A549 (cell line): ENCODE measurements around the gene LGALS14. TPM values are rescaled to one million over a fixed set of nuclear protein-coding genes. Genes with fewer than 3 reads are reported as not detected.

ENCODE experiments used
- ATAC-seq, 2 experiments: fragments of 200-7000 bp in 1 of 2; fragments of >200 bp in 1 of 2; cut with Nextera tagmentation in 1 of 2; cut with Tn5 transposase in 1 of 2; 3 replicates each; pipeline versions ENCODE4 v1.8.0 to v1.9.1; 2018 to 2020; ENCODE audit warnings: mild to moderate bottlenecking in 1 of 2, moderate library complexity in 1 of 2
- CTCF ChIA-PET: fragments of 300-600 bp; sonication (Branson Sonifier 250); formaldehyde crosslinking; extraction: SDS; loops from one replicate; lab custom pipeline; 2021; ENCODE audit warnings: antibody characterized with exemption, inconsistent platforms; lab: Yijun Ruan, JAX
- POLR2A ChIA-PET: fragments of 350-600 bp; formaldehyde crosslinking; extraction: SDS; loops from one replicate; lab custom pipeline; 2021; ENCODE audit warnings: antibody characterized with exemption, inconsistent platforms; lab: Yijun Ruan, JAX
- DNase-seq, 2 experiments: peaks; one replicate each; pipeline versions ENCODE4 v3.0.0 to v3.0.0-alpha.2; 2011 to 2016; ENCODE audit warnings: low read depth in 1 of 2, low spot score in 1 of 2
- FAIRE-seq: peaks from 2 replicates; lab custom pipeline; 2011; peaks lifted over from hg19 to GRCh38; lab: Jason Lieb, UNC
- H3K27ac ChIP-seq, 2 experiments: fragments of >200 bp; sonication (Bioruptor Twin); formaldehyde crosslinking; 3 replicates each; pipeline ENCODE4 v1.5.1; 2016 to 2017
- H3K4me1 ChIP-seq: fragments of >200 bp; sonication (Bioruptor Twin); formaldehyde crosslinking; 3 replicates; pipeline ENCODE4 v1.6.1; 2016
- H3K4me2 ChIP-seq: fragments of >200 bp; sonication (Bioruptor Twin); formaldehyde crosslinking; 3 replicates; pipeline ENCODE4 v1.6.1; 2016
- H3K4me3 ChIP-seq: fragments of >200 bp; sonication (Bioruptor Twin); formaldehyde crosslinking; 3 replicates; pipeline ENCODE4 v1.5.1; 2016
- H3K9me3 ChIP-seq: fragments of >200 bp; sonication (Bioruptor Twin); formaldehyde crosslinking; 3 replicates; pipeline ENCODE4 v1.6.1; 2016
- BHLHE40 ChIP-seq: IDR thresholded peaks from 2 replicates; pipeline ENCODE4 v1.6.1; 2012; ENCODE audit warnings: low read depth, low read length, inconsistent platforms
- EHF ChIP-seq: fragments of 250-450 bp; sonication (Bioruptor Pico); IDR thresholded peaks from 2 replicates; pipeline ENCODE4 v1.5.0; 2020; ENCODE audit warnings: mild to moderate bottlenecking
- EHMT2 ChIP-seq: fragments of 200-600 bp; sonication (generic); IDR thresholded peaks from 2 replicates; pipeline ENCODE4 v1.6.1; 2016; ENCODE audit warnings: antibody characterized with exemption, low read depth, mild to moderate bottlenecking, moderate library complexity
- EP300 ChIP-seq, 2 experiments: fragments of >200 bp; sonication (Bioruptor Twin); formaldehyde crosslinking; IDR thresholded peaks; 2 replicates in 1 of 2; 3 replicates in 1 of 2; pipeline ENCODE4 v1.6.1; 2016 to 2017
- FOSB ChIP-seq: fragments of 250-450 bp; sonication (Bioruptor Pico); IDR thresholded peaks from 2 replicates; pipeline ENCODE4 v1.5.0; 2020; ENCODE audit warnings: mild to moderate bottlenecking, moderate library complexity
- FOSL2 ChIP-seq, 2 experiments: fragments of 450-650 bp in 1 of 2; fragments of >200 bp in 1 of 2; sonication (Bioruptor Twin) in 1 of 2; formaldehyde crosslinking; IDR thresholded peaks; 2 replicates each; pipeline versions ENCODE4 v1.5.0 to v1.6.1; 2016 to 2020; ENCODE audit warnings: mild to moderate bottlenecking in 1 of 2, moderate library complexity in 1 of 2
- GATA3 ChIP-seq: IDR thresholded peaks from 2 replicates; pipeline ENCODE4 v1.6.1; 2012; ENCODE audit warnings: borderline replicate concordance
- HOXB13 ChIP-seq: fragments of 250-450 bp; sonication (Bioruptor Pico); IDR thresholded peaks from 2 replicates; pipeline ENCODE4 v1.5.0; 2020; ENCODE audit warnings: low read depth, mild to moderate bottlenecking, moderate library complexity
- KDM1A ChIP-seq: fragments of 200-600 bp; sonication (generic); IDR thresholded peaks from 2 replicates; pipeline ENCODE4 v1.6.1; 2016; ENCODE audit warnings: low read depth, mild to moderate bottlenecking
- MAFK ChIP-seq: fragments of 450-650 bp; IDR thresholded peaks from 2 replicates; pipeline ENCODE4 v1.6.1; 2014; ENCODE audit not compliant: partially characterized antibody
- MAZ ChIP-seq: fragments of 150-350 bp; IDR thresholded peaks from 2 replicates; pipeline ENCODE4 v1.6.1; 2014; ENCODE audit warnings: antibody characterized with exemption, low read depth, low read length, borderline replicate concordance
- NFE2L2 ChIP-seq: fragments of 150-350 bp; conservative IDR thresholded peaks from 2 replicates; pipeline ENCODE4 v1.6.1; 2014; ENCODE audit warnings: low read length
- NPAS2 ChIP-seq: fragments of 250-450 bp; sonication (Bioruptor Pico); IDR thresholded peaks from 2 replicates; pipeline ENCODE4 v1.8.0; 2022; ENCODE audit warnings: mild to moderate bottlenecking, moderate library complexity, borderline replicate concordance
- RNF2 ChIP-seq: fragments of 200-600 bp; sonication (generic); IDR thresholded peaks from 2 replicates; pipeline ENCODE4 v1.6.1; 2016; ENCODE audit warnings: low read depth, mild to moderate bottlenecking, antibody characterized with exemption, moderate library complexity, borderline replicate concordance
- SMC3 ChIP-seq: fragments of >200 bp; sonication (Bioruptor Twin); formaldehyde crosslinking; IDR thresholded peaks from 3 replicates; pipeline ENCODE4 v1.6.1; 2018; ENCODE audit warnings: inconsistent platforms
- TP53 ChIP-seq: fragments of 250-450 bp; sonication (Bioruptor Pico); IDR thresholded peaks from 2 replicates; pipeline ENCODE4 v1.5.0; 2021; ENCODE audit warnings: mild to moderate bottlenecking, moderate library complexity
- ZSCAN20 ChIP-seq: fragments of 250-450 bp; sonication (Bioruptor Pico); IDR thresholded peaks from 2 replicates; pipeline ENCODE4 v1.8.0; 2022; ENCODE audit warnings: mild to moderate bottlenecking, moderate library complexity
- WGBS: methylation state at CpG from one replicate; pipeline ENCODE4 v1.1.6; 2017; ENCODE audit errors: missing lambda C conversion rate; 5-methylcytosine and 5-hydroxymethylcytosine counted together
- polyA plus RNA-seq, 4 experiments: library from polyadenylated mRNA; depleted of rRNA in 3 of 4; stranded (reverse); fragments of >200 nt; fragmentation: RNase III in 1 of 4; extraction: RNeasy Plus Mini Kit Qiagen cat#74134 plus additional on column Dnase treatment in 1 of 4; gene quantifications; 2 replicates in 3 of 4; 3 replicates in 1 of 4; pipeline ENCODE4 v1.2.3, GENCODE V29; 2011 to 2017
- TF ChIP-seq, protein P1 (sequence below): fragments of 150-350 bp; IDR thresholded peaks from 2 replicates; pipeline ENCODE4 v1.6.1; 2014; ENCODE audit warnings: low read depth, mild to moderate bottlenecking, low read length
- TF ChIP-seq, protein P2 (sequence below): fragments of >200 bp; sonication (Bioruptor Twin); formaldehyde crosslinking; IDR thresholded peaks from 2 replicates; pipeline ENCODE4 v1.6.1; 2016
- TF ChIP-seq, protein P3 (sequence below): fragments of >200 bp; sonication (Bioruptor Twin); formaldehyde crosslinking; IDR thresholded peaks from 3 replicates; pipeline ENCODE4 v1.5.1; 2016
- TF ChIP-seq, protein P4 (sequence below): fragments of 250-450 bp; sonication (Bioruptor Pico); IDR thresholded peaks from 2 replicates; pipeline ENCODE4 v1.5.0; 2021; ENCODE audit warnings: mild to moderate bottlenecking, moderate library complexity, borderline replicate concordance
- TF ChIP-seq, protein P5 (sequence below): fragments of 250-450 bp; sonication (Bioruptor Pico); IDR thresholded peaks from 2 replicates; pipeline ENCODE4 v1.5.0; 2020; ENCODE audit warnings: low read depth, mild to moderate bottlenecking, moderate library complexity

The LGALS14 gene
- polyA plus RNA-seq, 2 of the 4 experiments (the other 2 are of a cell fraction): not detected

DNA sequence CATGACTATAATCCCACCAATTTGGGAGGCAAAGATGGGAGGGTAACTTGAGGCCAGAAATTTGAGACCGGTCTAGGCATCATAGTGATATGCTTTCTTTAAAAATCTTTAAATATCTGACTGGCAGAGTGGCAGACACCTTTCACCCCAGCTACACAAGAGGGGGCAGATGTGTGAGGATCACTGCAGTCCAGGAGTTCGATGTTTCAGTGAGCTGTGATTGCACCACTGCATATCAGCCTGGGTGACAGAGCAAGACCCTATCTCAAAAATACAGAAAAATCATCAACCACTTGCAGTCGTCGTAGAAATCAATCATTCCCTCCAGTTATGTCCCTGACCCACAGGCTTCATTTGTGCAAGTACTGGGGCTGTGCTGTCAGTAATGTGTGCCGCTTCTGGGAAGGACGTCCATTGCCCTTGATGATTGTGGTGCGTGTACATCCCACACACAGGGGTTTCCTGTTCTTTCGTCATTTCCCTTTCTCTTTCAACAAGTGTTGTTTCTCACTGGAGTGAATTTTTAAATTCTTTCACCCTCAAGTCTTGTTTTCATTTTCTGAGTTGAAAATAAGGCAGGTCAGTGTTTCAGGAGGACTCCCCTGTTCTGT lies 1.4 kb downstream of the LGALS14 start:
- H3K9me3 ChIP-seq: no peaks in the 10 kb centered on the region
- no peak overlapping the region for H3K4me3 ChIP-seq
- POLR2A ChIA-PET: no interaction called here
- 55% methylated on average over 8 of the region's 8 CpGs for WGBS
- H3K4me1 ChIP-seq: no peaks in the 10 kb centered on the region
- CTCF ChIA-PET: no interaction called here
- FAIRE-seq (peak; percentile 54), DNase-seq (no peak), ATAC-seq (peak in 1 of 2 experiments; percentile 15; a peak in 1 of 6 replicates)
- no peak overlapping the region for H3K27ac ChIP-seq
- no peak overlapping the region for H3K4me2 ChIP-seq
- TF ChIP-seq TP53 (CRISPR knock-in tag): no peak
- no peak for TF ChIP-seq SMC3
- no peak for TF ChIP-seq RNF2

DNA sequence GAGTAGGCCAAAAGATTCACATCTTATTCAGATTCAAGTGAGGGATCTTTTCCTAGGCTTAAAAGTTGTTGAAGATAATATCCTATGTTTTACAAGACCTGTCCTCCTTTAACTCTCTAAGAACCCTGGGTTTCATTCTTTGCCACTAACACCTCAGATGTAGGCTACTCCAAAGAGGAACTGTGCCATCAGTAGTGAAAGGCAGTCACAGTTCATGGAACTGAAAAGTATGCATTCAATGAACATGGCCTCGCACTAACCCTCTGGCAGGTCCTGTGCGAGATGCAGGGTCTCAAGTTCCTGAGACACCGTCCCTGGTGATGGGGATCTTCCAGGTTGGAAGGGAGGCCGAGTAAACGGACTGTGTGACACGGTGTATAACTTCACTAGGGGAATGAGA lies 4.3 kb downstream of the LGALS14 start:
- no peaks in the 10 kb centered on the region for H3K4me1 ChIP-seq
- 12% methylated on average over 6 of the region's 6 CpGs for WGBS
- no peak overlapping the region for H3K4me2 ChIP-seq
- H3K27ac ChIP-seq: no peak overlapping the region
- peak; percentile 80 for FAIRE-seq
- no peaks in the 10 kb centered on the region for H3K9me3 ChIP-seq
- no peak for ATAC-seq
- DNase-seq: no peak
- no peak overlapping the region for H3K4me3 ChIP-seq
- TF ChIP-seq KDM1A (no peak), FOSB (CRISPR knock-in tag) (no peak), EHF (CRISPR knock-in tag) (no peak), EHMT2 (no peak), MAFK (no peak), HOXB13 (no peak), EP300 (IDR thresholded peaks at IDR 0.05) (no peak), FOSL2 (IDR thresholded peaks at IDR 0.05) (no peak), FOSL2 (CRISPR knock-in tag; IDR thresholded peaks at IDR 0.05) (no peak), ZSCAN20 (CRISPR knock-in tag) (no peak), MAZ (no peak), GATA3 (no peak), NPAS2 (CRISPR knock-in tag) (no peak), BHLHE40 (no peak), NFE2L2 (no peak)
- TF ChIP-seq, protein P1, sequence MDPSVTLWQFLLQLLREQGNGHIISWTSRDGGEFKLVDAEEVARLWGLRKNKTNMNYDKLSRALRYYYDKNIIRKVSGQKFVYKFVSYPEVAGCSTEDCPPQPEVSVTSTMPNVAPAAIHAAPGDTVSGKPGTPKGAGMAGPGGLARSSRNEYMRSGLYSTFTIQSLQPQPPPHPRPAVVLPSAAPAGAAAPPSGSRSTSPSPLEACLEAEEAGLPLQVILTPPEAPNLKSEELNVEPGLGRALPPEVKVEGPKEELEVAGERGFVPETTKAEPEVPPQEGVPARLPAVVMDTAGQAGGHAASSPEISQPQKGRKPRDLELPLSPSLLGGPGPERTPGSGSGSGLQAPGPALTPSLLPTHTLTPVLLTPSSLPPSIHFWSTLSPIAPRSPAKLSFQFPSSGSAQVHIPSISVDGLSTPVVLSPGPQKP: no peak
- TF ChIP-seq, protein P2, sequence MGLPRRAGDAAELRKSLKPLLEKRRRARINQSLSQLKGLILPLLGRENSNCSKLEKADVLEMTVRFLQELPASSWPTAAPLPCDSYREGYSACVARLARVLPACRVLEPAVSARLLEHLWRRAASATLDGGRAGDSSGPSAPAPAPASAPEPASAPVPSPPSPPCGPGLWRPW: no peak
- TF ChIP-seq, protein P3, sequence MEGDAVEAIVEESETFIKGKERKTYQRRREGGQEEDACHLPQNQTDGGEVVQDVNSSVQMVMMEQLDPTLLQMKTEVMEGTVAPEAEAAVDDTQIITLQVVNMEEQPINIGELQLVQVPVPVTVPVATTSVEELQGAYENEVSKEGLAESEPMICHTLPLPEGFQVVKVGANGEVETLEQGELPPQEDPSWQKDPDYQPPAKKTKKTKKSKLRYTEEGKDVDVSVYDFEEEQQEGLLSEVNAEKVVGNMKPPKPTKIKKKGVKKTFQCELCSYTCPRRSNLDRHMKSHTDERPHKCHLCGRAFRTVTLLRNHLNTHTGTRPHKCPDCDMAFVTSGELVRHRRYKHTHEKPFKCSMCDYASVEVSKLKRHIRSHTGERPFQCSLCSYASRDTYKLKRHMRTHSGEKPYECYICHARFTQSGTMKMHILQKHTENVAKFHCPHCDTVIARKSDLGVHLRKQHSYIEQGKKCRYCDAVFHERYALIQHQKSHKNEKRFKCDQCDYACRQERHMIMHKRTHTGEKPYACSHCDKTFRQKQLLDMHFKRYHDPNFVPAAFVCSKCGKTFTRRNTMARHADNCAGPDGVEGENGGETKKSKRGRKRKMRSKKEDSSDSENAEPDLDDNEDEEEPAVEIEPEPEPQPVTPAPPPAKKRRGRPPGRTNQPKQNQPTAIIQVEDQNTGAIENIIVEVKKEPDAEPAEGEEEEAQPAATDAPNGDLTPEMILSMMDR: no peak
- TF ChIP-seq, protein P4, sequence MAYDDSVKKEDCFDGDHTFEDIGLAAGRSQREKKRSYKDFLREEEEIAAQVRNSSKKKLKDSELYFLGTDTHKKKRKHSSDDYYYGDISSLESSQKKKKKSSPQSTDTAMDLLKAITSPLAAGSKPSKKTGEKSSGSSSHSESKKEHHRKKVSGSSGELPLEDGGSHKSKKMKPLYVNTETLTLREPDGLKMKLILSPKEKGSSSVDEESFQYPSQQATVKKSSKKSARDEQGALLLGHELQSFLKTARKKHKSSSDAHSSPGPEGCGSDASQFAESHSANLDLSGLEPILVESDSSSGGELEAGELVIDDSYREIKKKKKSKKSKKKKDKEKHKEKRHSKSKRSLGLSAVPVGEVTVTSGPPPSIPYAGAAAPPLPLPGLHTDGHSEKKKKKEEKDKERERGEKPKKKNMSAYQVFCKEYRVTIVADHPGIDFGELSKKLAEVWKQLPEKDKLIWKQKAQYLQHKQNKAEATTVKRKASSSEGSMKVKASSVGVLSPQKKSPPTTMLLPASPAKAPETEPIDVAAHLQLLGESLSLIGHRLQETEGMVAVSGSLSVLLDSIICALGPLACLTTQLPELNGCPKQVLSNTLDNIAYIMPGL (CRISPR knock-in tag): no peak
- TF ChIP-seq, protein P5, sequence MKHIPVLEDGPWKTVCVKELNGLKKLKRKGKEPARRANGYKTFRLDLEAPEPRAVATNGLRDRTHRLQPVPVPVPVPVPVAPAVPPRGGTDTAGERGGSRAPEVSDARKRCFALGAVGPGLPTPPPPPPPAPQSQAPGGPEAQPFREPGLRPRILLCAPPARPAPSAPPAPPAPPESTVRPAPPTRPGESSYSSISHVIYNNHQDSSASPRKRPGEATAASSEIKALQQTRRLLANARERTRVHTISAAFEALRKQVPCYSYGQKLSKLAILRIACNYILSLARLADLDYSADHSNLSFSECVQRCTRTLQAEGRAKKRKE (CRISPR knock-in tag): no peak
- ChIA-PET POLR2A (no interaction called here), CTCF (interaction anchor here (1.0 kb wide), 1 partner anchor 158 kb away, joined by 3 read pairs; no protein-coding TSS in a partner anchor)
